BLaER1 (cell line): ENCODE data around the gene IL22RA1.

Source experiments
- H3K27ac ChIP-seq: shearing (Covaris generic); formaldehyde crosslinking; 2 replicates; pipeline ENCODE4 v1.8.1; 2022
- H3K27me3 ChIP-seq: shearing (Covaris generic); formaldehyde crosslinking; 2 replicates; pipeline ENCODE4 v1.8.1; 2022
- H3K36me3 ChIP-seq: shearing (Covaris generic); formaldehyde crosslinking; 2 replicates; pipeline ENCODE4 v1.8.1; 2022
- H3K4me1 ChIP-seq: shearing (Covaris generic); formaldehyde crosslinking; 2 replicates; pipeline ENCODE4 v1.8.1; 2022
- H3K4me2 ChIP-seq: shearing (Covaris generic); formaldehyde crosslinking; 2 replicates; pipeline ENCODE4 v1.8.1; 2022
- H3K4me3 ChIP-seq: shearing (Covaris generic); formaldehyde crosslinking; 2 replicates; pipeline ENCODE4 v1.8.1; 2022
- H3K9ac ChIP-seq: shearing (Covaris generic); formaldehyde crosslinking; 2 replicates; pipeline ENCODE4 v1.8.1; 2022
- H3K9me3 ChIP-seq: shearing (Covaris generic); formaldehyde crosslinking; 2 replicates; pipeline ENCODE4 v1.8.1; 2022
- H4K20me1 ChIP-seq: shearing (Covaris generic); formaldehyde crosslinking; 2 replicates; pipeline ENCODE4 v1.8.1; 2022
- Cebpa-rat ChIP-seq: shearing (Covaris generic); IDR thresholded peaks from 2 replicates; pipeline ENCODE4 v1.8.1; 2022

IL22RA1 gene

GRCh38 chr1:24080131-24080530 is 62.8 kb downstream of the IL22RA1 start:
- no peak overlapping the region for H3K4me3 ChIP-seq
- H3K9me3 ChIP-seq: no peaks in the 10 kb centered on the region
- no peaks in the 10 kb centered on the region for H4K20me1 ChIP-seq
- H3K4me1 ChIP-seq: no peaks in the 10 kb centered on the region
- H3K27ac ChIP-seq: no peak overlapping the region
- H3K36me3 ChIP-seq: no peaks in the 10 kb centered on the region
- H3K27me3 ChIP-seq: no peaks in the 10 kb centered on the region
- H3K4me2 ChIP-seq: no peak overlapping the region
- no peak overlapping the region for H3K9ac ChIP-seq
- no peak for TF ChIP-seq Cebpa-rat

GRCh38 chr1:24077278-24077978 is 65.5 kb downstream of the IL22RA1 start:
- no peaks in the 10 kb centered on the region for H3K27me3 ChIP-seq
- no peak for TF ChIP-seq Cebpa-rat

GRCh38 chr1:24075946-24076345 is 67.0 kb downstream of the IL22RA1 start:
- H4K20me1 ChIP-seq: no peaks in the 10 kb centered on the region
- no peak for TF ChIP-seq Cebpa-rat
- H3K4me3 ChIP-seq: no peak overlapping the region
- no peaks in the 10 kb centered on the region for H3K4me1 ChIP-seq
- no peak overlapping the region for H3K27ac ChIP-seq
- H3K36me3 ChIP-seq: no peaks in the 10 kb centered on the region
- no peaks in the 10 kb centered on the region for H3K9me3 ChIP-seq
- H3K9ac ChIP-seq: no peak overlapping the region
- no peaks in the 10 kb centered on the region for H3K27me3 ChIP-seq
- no peak overlapping the region for H3K4me2 ChIP-seq

More at GRCh38 chr1:24077278-24077978, 65.5 kb downstream of the IL22RA1 start:
- H3K4me1 ChIP-seq: no peaks in the 10 kb centered on the region
- no peaks in the 10 kb centered on the region for H4K20me1 ChIP-seq
- H3K4me2 ChIP-seq: no peak overlapping the region
- no peak overlapping the region for H3K27ac ChIP-seq
- no peak overlapping the region for H3K4me3 ChIP-seq
- H3K9me3 ChIP-seq: no peaks in the 10 kb centered on the region
- no peaks in the 10 kb centered on the region for H3K36me3 ChIP-seq
- no peak overlapping the region for H3K9ac ChIP-seq

- Histone ChIP-seq H3K36me3 (no peaks in the 10 kb centered on the region), H3K4me3 (no peak overlapping the region)
- TF ChIP-seq Cebpa-rat: no peak
Observed at GRCh38 chr1:24075590-24075854, 67.4 kb downstream of the IL22RA1 start.

GRCh38 chr1:24074817-24075589 is 67.9 kb downstream of the IL22RA1 start:
- Histone ChIP-seq H3K27ac (no peak overlapping the region), H3K36me3 (no peaks in the 10 kb centered on the region), H3K4me3 (no peak overlapping the region), H3K9ac (no peak overlapping the region), H3K9me3 (no peaks in the 10 kb centered on the region), H3K27me3 (no peaks in the 10 kb centered on the region), H4K20me1 (no peaks in the 10 kb centered on the region), H3K4me1 (no peaks in the 10 kb centered on the region), H3K4me2 (no peak overlapping the region)
- TF ChIP-seq Cebpa-rat: no peak

More at GRCh38 chr1:24075590-24075854, 67.4 kb downstream of the IL22RA1 start:
- H3K4me2 ChIP-seq: no peak overlapping the region
- no peaks in the 10 kb centered on the region for H3K4me1 ChIP-seq
- H3K27ac ChIP-seq: no peak overlapping the region
- H3K9ac ChIP-seq: no peak overlapping the region
- H3K9me3 ChIP-seq: no peaks in the 10 kb centered on the region
- no peaks in the 10 kb centered on the region for H4K20me1 ChIP-seq
- no peaks in the 10 kb centered on the region for H3K27me3 ChIP-seq

GRCh38 chr1:24074196-24074595 is 68.7 kb downstream of the IL22RA1 start:
- no peak overlapping the region for H3K27ac ChIP-seq
- H3K9me3 ChIP-seq: no peaks in the 10 kb centered on the region
- no peaks in the 10 kb centered on the region for H3K4me1 ChIP-seq
- H3K4me2 ChIP-seq: no peak overlapping the region
- H3K27me3 ChIP-seq: no peaks in the 10 kb centered on the region
- H3K36me3 ChIP-seq: no peaks in the 10 kb centered on the region
- TF ChIP-seq Cebpa-rat: no peak
- H3K4me3 ChIP-seq: no peak overlapping the region
- no peak overlapping the region for H3K9ac ChIP-seq
- no peaks in the 10 kb centered on the region for H4K20me1 ChIP-seq

- no peak for TF ChIP-seq Cebpa-rat
- H3K9me3 ChIP-seq: no peaks in the 10 kb centered on the region
- H3K4me1 ChIP-seq: peaks cover 7% of the 10 kb centered on the region
- no peaks in the 10 kb centered on the region for H4K20me1 ChIP-seq
- H3K4me3 ChIP-seq: no peak overlapping the region
- no peak overlapping the region for H3K27ac ChIP-seq
- no peak overlapping the region for H3K9ac ChIP-seq
- no peak overlapping the region for H3K4me2 ChIP-seq
- no peaks in the 10 kb centered on the region for H3K36me3 ChIP-seq
- no peaks in the 10 kb centered on the region for H3K27me3 ChIP-seq
Observed at GRCh38 chr1:24071941-24072340, 71.0 kb downstream of the IL22RA1 start.

GRCh38 chr1:24070821-24071393 is 72.0 kb downstream of the IL22RA1 start:
- H3K9me3 ChIP-seq: no peaks in the 10 kb centered on the region
- no peaks in the 10 kb centered on the region for H3K36me3 ChIP-seq
- peaks cover 7% of the 10 kb centered on the region for H3K4me1 ChIP-seq
- H3K4me2 ChIP-seq: peak overlapping the region; percentile 15; the same call in 1 of the 2 replicates
- no peak for TF ChIP-seq Cebpa-rat
- H3K27ac ChIP-seq: no peak overlapping the region
- no peaks in the 10 kb centered on the region for H4K20me1 ChIP-seq
- no peaks in the 10 kb centered on the region for H3K27me3 ChIP-seq
- H3K9ac ChIP-seq: no peak overlapping the region
- H3K4me3 ChIP-seq: no peak overlapping the region

- H3K4me3 ChIP-seq: no peak overlapping the region
- no peaks in the 10 kb centered on the region for H3K9me3 ChIP-seq
- no peak overlapping the region for H3K4me2 ChIP-seq
- no peaks in the 10 kb centered on the region for H4K20me1 ChIP-seq
- no peak overlapping the region for H3K27ac ChIP-seq
- H3K9ac ChIP-seq: no peak overlapping the region
- no peak for TF ChIP-seq Cebpa-rat
- H3K4me1 ChIP-seq: peaks cover 15% of the 10 kb centered on the region
- H3K27me3 ChIP-seq: no peaks in the 10 kb centered on the region
- H3K36me3 ChIP-seq: no peaks in the 10 kb centered on the region
Observed at GRCh38 chr1:24069817-24070216, 73.1 kb downstream of the IL22RA1 start.
